Activated CD4-positive, CD25-positive, alpha-beta regulatory T cell treated with anti-CD3 and anti-CD28 coated beads, Interleukin-2, amount 50 U/mL, for 24 hours (primary cell): ENCODE results near the gene CEP70.
A peak's percentile ranks its signal among the peaks of the same experiment; 100 is the strongest.
"Not testable (repeated sequence)": the region's sequence is repeated elsewhere in the genome, so short reads cannot be mapped to it uniquely, and the experiment has no call there.

Source experiments
- ATAC-seq, 2 donors: fragments of 150-1000 bp; cut with Tn5 transposase; one replicate each; pipeline ENCODE4 v1.10.0; 2021; ENCODE audit warnings: mild to moderate bottlenecking in 1 of 2, moderate library complexity in 1 of 2

Gene CEP70

GRCh38 chr3:138591392-138591791, 2.7 kb downstream of the CEP70 start:
- no peak for ATAC-seq

DNA sequence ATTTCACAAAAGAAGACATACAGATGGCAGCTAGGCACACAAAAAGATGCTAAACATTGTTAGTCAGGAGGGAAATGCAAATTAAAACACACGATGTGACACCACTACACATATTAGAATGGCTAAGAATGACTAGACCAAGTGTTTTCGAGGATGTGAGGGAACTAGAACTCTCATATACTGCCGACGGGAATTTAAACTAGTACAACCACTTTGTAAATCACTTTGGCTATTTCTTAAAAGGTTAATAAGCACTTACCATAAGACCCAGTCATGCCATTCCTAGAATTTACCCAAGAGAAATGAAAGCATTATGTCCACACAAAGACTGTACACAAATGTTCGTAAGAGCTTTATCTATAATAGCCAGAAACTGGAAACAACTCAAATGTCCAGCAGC, 5.6 kb downstream of the CEP70 start:
- no peak for ATAC-seq

- no peak for ATAC-seq
Measured at GRCh38 chr3:138587374-138587773, 6.7 kb downstream of the CEP70 start.

GRCh38 chr3:138578961-138579574, 15.0 kb downstream of the CEP70 start:
- ATAC-seq = no peak

GRCh38 chr3:138578141-138578540, 15.9 kb downstream of the CEP70 start:
- peak; percentile 28 to 41 for ATAC-seq

GRCh38 chr3:138573138-138573537, 20.9 kb downstream of the CEP70 start:
- ATAC-seq = no peak

DNA sequence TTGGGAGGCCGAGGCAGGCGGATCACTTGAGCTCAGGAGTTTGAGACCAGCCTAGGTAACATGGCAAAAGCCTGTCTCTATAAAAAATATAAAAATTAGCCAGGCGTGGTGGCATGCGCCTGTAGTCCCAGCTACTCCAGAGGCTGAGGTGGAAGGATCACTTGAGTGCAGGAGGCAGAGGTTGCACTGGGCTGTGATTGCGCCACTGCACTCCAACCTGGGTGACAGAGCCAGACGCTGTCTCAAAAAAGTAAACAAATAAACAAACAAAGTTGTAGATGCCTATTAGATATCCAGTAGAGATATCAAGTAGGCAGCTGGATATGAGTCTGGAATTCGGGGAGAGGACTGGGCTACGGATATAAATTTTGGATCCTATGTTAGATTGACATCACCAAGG, 24.4 kb downstream of the CEP70 start:
- ATAC-seq = not testable (repeated sequence)

- no peak for ATAC-seq
Measured at GRCh38 chr3:138569090-138569489, 25.0 kb downstream of the CEP70 start.

GRCh38 chr3:138567403-138567802, 26.7 kb downstream of the CEP70 start:
- no peak for ATAC-seq

- ATAC-seq = not testable (repeated sequence)
Measured at GRCh38 chr3:138566293-138566692, 27.8 kb downstream of the CEP70 start.

DNA sequence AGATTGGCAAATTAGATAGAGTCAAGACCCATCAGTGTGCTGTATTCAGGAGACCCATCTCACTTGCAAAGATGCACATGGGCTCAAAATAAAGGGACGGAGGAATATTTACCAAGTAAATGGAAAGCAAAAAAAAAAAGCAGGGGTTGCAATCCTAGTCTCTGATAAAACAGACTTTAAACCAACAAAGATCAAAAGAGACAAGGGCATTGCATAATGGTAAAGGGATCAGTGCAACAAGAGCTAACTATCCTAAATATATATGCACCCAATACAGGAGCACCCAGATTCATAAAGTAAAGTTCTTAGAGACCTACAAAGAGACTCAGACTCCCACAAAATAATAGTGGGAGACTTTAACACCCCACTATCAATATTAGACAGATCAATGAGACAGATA, 31.2 kb downstream of the CEP70 start:
- not testable (repeated sequence) for ATAC-seq

DNA sequence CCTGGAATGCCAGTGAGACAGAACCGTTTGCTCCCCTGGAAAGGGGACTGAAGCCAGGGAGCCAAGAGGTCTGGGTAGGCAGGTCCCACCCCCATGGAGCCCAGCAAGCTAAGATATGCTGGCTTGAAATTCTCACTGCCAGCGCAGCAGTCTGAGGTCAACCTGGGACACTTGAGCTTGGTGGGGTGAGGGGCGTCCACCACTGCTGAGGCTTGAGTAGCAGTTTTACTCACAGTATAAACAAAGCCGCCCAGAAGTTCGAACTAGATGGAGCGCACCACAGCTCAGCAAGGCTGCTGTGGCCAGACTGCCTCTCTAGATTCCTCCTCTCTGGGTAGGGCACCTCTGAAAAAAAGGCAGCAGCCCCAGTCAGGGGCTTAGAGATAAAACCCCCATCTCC, 33.6 kb downstream of the CEP70 start:
- ATAC-seq = no peak

GRCh38 chr3:138559134-138559533, 34.9 kb downstream of the CEP70 start:
- no peak for ATAC-seq

DNA sequence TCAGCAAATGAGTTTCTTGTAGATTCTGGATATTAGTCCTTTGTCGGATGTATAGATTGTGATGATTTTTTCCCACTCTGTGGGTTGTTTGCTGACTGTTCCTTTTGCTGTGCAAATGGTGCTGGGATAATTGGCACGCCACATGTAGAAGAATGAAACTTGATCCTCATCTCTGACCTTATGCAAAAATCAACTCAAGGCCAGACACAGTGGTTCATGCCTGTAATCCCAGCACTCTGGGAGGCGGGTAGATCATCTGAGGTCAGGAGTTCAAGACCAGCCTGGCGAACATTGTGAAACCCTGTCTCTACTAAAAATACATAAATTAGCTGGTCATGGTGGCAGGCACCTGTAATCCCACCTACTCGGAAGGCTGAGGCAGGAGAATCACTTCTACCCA, 39.3 kb downstream of the CEP70 start:
- ATAC-seq = not testable (repeated sequence)

DNA sequence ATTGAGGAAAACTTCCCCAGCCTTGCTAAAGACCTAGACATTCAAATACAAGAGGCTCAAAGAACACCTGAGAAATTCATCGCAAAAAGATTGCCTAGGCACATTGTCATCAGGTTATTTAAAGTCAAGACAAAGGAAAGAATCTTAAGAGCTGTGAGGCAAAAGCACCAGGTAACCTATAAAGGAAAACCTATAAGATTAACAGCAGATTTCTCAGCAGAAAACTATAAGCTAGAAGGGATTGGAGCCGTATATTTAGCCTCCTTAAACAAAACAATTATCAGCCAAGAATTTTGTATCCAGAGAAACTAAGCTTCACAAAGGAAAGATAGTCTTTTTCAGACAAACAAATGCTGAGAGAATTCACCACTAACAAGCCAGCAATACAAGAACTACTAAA, 43.1 kb downstream of the CEP70 start:
- ATAC-seq = not testable (repeated sequence)

GRCh38 chr3:138549179-138549977, 44.7 kb downstream of the CEP70 start:
- no peak for ATAC-seq

- no peak for ATAC-seq
Measured at GRCh38 chr3:138547342-138547975, 46.6 kb downstream of the CEP70 start.

- ATAC-seq = no peak
Measured at GRCh38 chr3:138544546-138544945, 49.5 kb downstream of the CEP70 start.

DNA sequence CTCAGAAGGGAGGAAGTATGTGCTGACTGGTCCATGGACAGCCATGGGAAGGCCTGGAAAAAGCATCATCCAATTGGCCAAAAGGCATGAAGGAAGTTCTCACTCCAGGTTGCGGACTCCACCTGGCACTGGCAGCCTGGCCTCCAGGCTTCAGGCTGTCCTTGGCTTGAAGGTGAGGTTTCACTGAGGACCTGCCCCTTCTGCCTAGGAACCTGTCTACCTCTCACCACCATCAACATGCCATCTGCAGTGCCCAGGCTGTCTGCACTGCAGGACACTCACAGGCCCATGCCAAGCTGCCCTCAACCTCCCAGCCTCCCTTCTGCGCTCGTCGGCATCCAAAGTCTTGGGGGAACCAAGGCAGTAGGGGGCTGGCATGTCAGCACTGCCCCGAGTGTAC, 51.1 kb downstream of the CEP70 start:
- ATAC-seq = no peak

DNA sequence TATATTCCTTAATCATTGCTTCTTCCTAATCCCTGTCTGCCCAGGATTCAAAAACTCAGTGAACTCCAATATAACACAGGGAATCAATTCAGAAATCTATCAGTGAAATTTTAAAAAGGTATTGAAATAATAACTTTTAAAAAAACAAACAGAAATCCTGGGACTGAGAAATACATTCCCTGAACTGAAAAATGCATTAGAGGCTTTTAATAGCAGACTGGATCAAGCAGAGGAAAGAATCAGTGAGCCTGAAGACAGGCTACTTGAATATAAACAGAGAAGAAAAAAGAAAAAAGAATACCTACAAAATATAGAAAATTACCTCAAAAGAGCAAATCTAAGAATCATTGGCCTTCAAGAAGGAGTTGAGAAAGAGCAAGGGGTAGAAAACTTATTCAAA, 54.7 kb downstream of the CEP70 start:
- ATAC-seq = no peak

DNA sequence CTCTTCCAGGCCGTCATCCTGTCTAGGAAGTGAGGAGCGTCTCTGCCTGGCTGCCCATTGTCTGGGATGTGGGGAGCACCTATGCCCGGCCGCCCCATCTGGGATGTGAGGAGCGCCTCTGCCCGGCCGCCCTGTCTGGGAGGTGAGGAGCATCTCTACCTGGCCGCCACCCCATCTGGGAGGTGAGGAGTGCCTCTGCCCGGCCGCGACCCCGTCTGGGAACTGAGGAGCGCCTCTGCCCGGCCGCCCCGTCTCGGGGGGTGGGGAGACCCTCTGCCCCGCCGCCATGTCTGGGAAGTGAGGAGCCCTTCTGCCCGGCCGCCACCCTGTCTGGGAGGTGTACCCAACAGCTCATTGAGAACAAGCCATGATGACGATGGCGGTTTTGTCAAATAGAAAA, 72.6 kb downstream of the CEP70 start:
- ATAC-seq = not testable (repeated sequence)

DNA sequence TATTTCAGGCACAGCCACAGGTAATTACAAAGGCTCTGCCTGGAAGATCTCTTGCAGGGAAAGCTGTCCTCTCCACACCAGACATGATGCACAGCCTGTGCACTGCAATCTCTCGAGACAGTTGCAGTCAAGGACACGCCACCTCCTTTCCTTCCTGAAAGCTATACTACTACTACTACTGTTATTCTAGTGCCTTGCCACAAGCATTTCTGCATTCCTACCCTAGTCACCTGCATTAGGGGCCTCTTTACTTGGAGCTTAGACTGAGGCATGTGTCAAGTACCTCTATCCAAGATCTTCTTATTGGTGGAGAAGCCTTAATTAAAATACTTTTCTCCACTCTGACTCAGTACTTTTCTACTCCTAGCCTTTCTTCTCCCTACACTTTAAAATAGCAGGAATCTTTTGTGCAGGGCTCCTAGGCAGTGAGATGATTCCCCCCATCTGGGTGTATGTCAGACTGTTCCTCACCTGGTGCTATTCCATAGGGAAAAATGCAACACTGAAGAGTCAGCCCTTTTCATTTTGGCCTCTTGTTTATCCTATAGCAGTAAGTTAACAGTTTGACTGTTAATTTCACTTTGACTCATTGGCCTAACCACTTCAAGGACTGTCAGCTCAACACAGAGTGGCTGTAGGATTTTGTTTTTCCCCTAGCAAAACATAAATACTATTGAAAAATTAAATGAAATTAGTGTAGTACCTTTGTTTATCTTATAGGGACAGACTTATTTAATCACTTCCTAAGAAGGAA, 80.8 kb downstream of the CEP70 start:
- ATAC-seq = peak in 1 of 2 donors; percentile 38

DNA sequence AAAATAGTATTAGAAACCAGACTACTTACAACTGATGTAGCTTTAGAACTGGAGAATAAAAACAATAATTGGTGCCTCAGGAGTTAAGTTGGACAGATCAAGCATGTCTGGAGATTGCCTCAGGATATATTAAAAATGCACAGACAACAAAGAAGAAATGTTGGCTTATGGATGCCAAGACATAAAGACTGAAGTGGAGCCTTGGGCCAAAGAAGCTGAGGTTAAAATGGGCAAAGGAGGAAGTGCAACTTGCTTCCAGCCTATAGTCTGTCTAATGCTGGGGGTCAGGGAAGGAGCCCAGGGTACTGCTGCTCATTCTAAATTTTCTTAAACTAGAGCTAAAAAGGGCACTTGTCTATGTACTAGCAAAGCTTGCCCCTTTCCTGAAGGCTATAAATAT, 82.1 kb downstream of the CEP70 start:
- ATAC-seq = no peak
